GM18951 (cell line): Measurements from ENCODE around the gene ANKRD44.

Experiments used
- POLR2A ChIP-seq: IDR thresholded peaks from 4 replicates; pipeline ENCODE4 v1.6.1; 2011; ENCODE audit warnings: mild to moderate bottlenecking; ENCODE audit not compliant: insufficient read length, insufficient read depth; ENCODE audit errors: extremely low read depth
- in situ Hi-C: fragments of 300-500 bp; cut with MboI; formaldehyde crosslinking; loops from one replicate; pipeline ENCODE4 v1.12.0; 2022; ENCODE audit warnings: low sequenced_read_pairs, mixed read lengths, inconsistent platforms; ENCODE audit not compliant: unreplicated experiment

The ANKRD44 gene

DNA sequence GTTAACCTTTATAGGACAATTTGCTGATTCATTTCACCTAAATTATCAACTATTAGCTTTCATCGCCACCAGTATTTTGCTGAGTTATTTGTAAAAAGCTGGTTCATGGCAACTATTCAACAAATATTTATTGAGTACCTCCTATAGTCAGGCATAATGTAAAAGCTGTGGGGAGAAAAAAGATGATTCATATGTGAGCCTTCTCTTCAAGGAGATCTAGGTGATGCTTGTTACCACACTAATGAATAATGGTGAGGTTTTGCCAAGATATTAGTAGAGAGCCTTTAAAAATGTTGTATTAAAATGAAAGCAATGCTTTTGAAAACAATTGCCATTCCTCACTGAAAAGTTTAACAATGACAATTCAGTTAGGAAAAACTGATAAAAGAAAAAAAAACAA lies 187.8 kb downstream of the ANKRD44 start:
- in situ Hi-C loops: loop anchor here (25.0 kb wide), 1 partner anchor 189 kb away; the partner anchor contains the start of gene ANKRD44
- no peak for TF ChIP-seq POLR2A

DNA sequence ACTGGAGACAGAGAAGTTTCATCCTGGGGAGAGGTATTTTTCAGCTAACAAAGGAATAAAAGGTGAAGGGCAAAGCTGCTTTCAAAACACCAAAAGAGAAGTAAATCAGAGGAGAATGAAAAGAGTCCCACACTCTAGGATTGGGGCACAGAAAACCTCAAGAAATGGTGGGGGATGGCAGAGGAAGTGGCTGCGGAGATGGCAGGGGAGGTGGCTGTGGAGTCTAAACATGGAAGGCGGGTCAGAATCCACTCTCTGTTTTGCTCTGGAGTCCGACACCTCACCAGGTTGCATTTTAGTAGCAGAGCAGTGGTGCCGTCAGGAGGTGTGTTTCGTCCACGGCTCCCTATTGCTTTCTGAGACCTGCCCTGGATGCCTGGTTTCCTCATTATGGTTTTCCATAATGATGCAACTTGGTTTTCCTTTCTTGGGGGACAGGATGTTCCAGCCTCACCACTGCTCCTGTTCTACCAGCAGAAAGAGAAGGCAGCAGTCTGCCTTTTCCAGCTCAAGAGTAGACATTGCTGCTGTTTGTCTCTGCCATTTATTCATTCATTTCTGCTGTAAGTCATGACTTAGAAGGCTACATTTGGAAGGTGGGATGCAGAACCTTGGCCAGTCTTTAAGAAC lies 188.7 kb downstream of the ANKRD44 start:
- in situ Hi-C loops: loop anchor here (25.0 kb wide), 1 partner anchor 190 kb away; the partner anchor contains the start of gene ANKRD44
- TF ChIP-seq POLR2A: no peak

DNA sequence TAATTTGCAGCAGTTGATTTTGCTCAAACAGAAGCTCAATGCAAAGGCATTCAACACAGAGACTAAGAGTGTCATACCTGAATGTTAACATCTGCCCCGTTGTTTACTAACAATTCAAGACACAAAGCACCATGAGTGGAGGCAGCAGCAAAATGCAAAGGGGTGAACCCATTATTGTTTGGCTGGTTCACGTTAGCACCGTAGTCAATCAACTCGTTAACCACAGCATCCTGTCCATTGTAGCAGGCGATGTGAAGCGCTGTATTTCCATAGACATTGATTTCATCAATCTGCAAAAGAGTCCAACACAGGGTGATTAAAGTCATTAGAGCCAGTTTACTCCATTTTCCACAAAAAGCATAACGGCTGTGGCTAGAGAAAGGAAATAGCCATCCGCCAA lies 189.3 kb downstream of the ANKRD44 start:
- TF ChIP-seq POLR2A: no peak
- in situ Hi-C loops: loop anchor here (25.0 kb wide), 1 partner anchor 191 kb away; the partner anchor contains the start of gene ANKRD44

DNA sequence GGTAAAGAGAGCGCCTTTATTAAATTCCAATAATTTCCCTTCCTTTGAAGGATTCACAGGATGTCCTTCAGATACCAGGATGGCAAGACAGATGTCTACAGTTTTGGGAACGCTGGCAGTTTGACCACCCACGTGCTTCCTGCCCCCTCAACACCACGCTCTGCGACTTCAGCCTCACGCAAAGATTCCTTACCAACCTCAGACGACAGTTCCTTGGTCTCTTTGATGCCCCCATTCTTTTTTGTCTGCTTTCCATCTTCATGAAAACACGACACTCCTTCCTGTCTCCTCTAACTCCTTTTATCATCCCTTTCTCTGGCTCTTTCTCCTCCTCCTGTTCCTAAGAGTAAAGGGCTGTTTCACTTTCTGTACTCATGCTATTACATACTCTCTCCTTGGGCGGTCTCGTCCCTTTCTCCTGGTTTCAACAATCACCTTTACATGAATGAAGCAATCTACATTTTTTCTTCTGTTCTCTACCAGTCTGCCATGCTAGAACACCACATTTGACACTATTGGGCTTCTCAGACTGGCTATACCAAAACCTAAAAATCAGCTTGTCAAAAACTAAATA lies 194.2 kb downstream of the ANKRD44 start:
- TF ChIP-seq POLR2A: no peak
- in situ Hi-C loops: loop anchor here (10.0 to 25.0 kb wide), 2 partner anchors 196 to 258 kb away; partner anchors contain the start of gene ANKRD44

DNA sequence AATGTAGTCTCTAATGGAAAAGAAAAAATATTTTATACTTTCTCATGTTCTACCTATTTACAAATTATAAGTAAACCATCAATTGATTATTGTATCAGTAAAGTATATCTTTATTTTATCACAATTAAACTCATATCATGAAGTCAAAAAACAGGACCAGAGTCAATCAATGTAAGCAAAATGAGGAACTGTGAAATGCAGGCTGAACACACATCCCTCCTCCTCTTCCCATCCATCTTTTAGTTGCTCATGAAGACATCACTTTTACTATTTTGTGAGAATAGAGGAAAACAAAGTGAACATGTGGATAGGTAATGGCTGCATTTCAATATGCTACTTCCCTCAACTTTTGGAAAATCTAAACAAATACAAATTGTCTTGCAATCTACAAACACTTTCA lies 195.3 kb downstream of the ANKRD44 start:
- TF ChIP-seq POLR2A: no peak
- in situ Hi-C loops: loop anchor here (10.0 to 25.0 kb wide), 2 partner anchors 197 to 259 kb away; partner anchors contain the start of gene ANKRD44

DNA sequence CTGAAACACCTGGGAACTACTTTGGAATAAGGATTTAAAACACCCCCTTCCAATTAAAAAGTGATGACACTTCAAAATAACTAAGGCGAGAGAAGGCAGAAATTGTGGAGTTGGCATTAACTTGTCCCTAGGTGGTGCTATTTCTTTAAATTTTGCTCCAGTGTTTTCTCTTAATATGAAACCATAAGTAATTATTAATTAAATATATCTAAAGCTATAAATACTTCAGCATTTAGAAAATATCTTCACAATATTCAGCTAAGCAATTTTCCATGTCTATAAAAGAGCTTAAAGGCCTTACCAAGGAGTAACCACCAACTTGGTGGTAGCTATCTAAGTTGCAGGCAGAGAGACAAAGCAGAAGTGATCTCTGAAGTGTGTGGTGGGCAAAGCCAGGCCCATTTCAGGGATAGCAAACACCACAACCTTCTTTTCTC lies 197.3 kb downstream of the ANKRD44 start:
- in situ Hi-C loops: loop anchor here (10.0 to 25.0 kb wide), 2 partner anchors 199 to 262 kb away; partner anchors contain the start of gene ANKRD44
- no peak for TF ChIP-seq POLR2A

DNA sequence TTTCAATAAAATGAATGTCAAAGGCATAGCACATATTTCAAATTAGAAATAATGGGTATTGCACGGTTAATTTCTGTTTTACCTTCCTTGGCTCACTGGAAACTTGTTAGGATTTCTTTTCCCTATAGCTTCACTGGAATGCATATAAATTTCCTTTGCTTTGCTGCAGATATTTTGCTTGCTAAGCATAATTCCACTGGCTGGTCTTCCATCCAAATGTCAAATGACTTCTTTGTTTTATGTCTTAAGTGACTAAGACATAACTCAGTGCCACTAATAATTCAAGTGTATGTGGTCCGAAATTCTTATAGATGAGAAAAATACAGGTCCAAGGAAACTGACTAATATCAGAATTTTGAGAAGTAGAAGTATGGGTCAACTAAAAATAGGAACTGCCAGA lies 201.3 kb downstream of the ANKRD44 start:
- in situ Hi-C loops: loop anchor here (25.0 kb wide), 1 partner anchor 203 kb away; the partner anchor contains the start of gene ANKRD44
- no peak for TF ChIP-seq POLR2A

DNA sequence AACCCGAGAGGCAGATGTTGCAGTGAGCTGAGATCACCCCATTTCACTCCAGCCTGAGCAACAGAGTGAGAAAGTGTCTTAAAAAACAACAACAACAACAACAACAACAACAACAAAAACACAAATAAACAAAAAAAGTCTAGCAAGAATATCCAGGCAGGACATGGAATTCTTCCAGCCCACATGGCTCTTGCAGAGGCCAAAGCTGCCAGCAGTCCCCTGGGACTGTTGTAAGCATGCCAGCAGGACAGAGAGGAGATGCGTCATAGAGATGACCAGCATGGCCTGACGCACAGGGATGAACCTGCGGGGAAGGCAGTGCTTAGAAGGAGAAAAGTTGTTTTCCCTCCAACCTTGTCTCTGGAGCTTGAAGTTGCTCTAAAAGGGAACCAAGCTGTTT lies 201.8 kb downstream of the ANKRD44 start:
- TF ChIP-seq POLR2A: no peak
- in situ Hi-C loops: loop anchor here (25.0 kb wide), 1 partner anchor 204 kb away; the partner anchor contains the start of gene ANKRD44

DNA sequence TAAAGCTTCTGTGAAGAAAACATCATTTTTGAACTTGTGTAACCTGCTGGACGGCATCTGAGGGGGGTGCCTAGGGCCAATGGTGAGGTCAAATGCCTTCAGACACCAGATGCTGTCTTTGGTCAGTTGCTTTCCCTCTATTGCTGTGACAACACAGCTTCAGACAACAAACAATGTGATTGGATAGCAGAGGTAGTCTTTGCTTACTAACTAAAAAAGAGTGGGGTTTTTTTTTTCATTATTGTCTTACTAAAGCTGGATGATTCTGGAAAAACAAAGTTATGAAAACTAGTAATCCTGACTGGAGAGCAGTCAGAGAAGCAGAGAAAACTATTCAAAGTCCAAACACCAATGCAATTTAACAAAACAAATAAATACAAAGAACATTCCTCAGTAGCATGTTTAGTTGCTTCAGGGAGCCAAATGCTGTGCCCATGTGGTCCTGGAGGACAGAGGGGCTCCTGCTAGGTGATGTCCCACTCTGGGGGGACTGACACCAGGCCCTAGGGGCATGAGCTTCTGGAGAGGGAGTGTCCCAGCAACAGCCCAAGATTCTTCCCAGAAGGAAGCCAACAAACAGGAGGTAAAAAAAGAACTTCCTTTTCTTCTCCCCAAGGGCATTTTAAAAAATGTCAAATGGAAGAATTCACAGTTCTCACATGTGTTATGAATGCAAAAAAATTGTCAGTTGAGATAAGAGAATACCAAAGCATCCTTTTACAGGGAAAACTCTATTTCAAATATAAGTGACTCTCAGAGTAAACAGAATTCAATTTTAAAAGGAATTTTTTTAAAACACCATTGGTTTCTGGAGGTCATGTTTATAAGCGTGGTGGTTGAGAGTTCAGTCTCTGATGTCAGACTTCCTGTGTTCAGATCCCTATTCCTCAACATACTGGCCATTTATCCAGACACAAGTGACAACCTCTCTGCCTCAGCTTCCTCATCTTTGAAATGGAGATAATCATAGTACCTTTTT lies 203.0 kb downstream of the ANKRD44 start:
- TF ChIP-seq POLR2A: no peak
- in situ Hi-C loops: loop anchor here (25.0 kb wide), 1 partner anchor 205 kb away; the partner anchor contains the start of gene ANKRD44

DNA sequence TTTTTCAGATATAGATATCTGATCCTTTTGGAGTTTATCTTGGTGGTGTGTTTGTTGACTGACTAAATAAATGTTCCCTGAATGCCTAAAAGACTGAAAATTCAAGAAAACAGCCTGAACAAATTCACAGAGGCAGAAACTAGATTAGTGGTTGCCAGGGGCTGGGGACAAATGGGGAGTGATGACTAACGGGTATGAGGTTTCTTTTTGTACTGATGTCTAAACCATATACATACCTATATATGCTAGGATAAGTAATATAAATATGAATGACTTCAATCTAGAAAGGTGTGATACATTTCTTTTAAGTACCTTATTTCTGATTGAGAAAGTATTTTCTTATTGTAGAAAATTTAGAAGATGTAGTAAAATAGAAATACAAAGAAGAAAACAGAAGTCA lies 207.2 kb downstream of the ANKRD44 start:
- in situ Hi-C loops: loop anchor here (25.0 kb wide), 1 partner anchor 209 kb away; the partner anchor contains the start of gene ANKRD44
- no peak for TF ChIP-seq POLR2A

DNA sequence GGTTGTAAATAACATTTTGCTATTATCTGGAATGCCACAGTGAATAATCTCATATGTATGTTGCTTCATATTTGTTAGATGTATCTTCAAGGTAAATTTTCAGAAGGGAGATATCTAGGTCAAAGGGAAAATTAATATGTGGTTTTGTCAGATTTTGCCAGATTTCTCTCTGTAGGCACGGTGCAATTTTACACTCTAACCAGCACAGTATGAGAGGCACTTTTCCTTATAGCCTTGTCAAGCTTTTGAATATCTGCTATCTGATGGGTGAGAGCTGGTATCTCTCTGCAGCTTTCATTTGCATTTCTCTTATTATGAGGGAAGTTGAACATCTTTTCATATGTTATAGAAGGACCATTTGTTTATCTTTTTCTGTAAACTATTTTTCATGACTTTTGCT lies 208.3 kb downstream of the ANKRD44 start:
- in situ Hi-C loops: loop anchor here (25.0 kb wide), 1 partner anchor 210 kb away; the partner anchor contains the start of gene ANKRD44
- no peak for TF ChIP-seq POLR2A

DNA sequence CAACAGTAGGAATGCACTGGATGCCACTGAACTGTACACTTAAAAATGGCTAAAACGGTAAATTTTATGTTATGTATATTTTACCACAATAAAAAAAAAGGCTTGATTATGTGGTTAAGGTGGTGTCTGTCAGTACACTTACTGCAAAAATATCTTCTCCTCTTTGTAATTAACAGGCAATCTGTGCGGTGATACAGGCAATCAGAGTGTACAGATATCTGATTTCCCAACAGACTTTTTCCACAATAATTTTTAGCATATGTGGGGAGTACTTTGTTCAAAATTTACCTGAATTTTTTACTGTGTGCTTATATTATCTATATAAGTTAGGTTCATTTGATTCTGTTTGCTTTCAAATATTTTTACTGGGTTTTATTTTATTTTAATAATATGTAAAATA lies 209.1 kb downstream of the ANKRD44 start:
- no peak for TF ChIP-seq POLR2A
- in situ Hi-C loops: loop anchor here (25.0 kb wide), 1 partner anchor 211 kb away; the partner anchor contains the start of gene ANKRD44
